NOMO-1 treated with dmso at 0.1 percent for 144 hours (cell line): ENCODE results near the gene PDZD2.

Experiments
- DNase-seq: peaks from one replicate; lab custom pipeline; 2025; ENCODE audit not compliant: unreplicated experiment; lab: John Stamatoyannopoulos, UW

Gene PDZD2

GRCh38 chr5:31811210-31811609 lies 172.3 kb downstream of the PDZD2 start:
- DNase-seq = no peak

DNA sequence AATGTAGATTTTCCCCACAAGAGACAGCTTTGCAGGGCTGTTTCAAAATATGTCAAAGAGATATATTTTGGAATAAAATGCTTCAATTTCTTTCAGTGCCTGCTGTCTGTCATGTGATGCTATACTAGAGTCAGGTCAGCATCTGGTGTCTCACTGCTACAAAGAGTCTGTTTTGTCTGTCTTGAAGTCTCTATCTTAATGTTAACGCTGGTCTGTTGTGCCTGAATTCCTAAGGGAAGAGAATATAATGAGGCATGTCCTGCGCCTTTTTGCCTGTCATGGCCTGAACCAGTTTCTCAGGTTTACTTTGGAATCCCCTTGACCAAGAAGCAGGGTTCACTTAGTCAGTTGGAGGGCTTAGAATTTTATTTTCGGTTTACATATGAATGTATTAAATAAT lies 176.4 kb downstream of the PDZD2 start:
- DNase-seq = no peak

GRCh38 chr5:31819926-31820516 lies 181.1 kb downstream of the PDZD2 start:
- no peak for DNase-seq

DNA sequence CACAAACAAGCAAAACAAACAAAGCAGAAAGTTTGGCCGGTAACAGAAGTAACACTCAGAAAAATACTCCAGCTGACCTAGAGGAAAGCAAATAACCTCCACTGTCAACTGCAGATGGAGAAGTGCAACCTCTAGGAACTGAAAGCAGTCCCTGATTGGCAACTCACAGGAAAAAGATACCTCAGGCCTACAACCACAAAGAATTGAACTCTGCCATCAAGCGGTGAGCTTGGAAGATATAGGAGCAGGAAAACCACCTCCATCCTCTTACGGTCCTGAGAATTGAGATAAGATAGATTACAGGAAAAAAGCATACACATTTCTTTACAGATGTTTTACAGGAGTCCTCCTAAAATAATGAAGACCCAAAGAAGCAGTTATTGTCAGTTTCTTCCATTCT lies 184.5 kb downstream of the PDZD2 start:
- DNase-seq = peak; percentile 16

GRCh38 chr5:31824869-31825517 lies 186.1 kb downstream of the PDZD2 start:
- DNase-seq = no peak

- DNase-seq = no peak
Measured at GRCh38 chr5:31825518-31826068, 186.7 kb downstream of the PDZD2 start.

DNA sequence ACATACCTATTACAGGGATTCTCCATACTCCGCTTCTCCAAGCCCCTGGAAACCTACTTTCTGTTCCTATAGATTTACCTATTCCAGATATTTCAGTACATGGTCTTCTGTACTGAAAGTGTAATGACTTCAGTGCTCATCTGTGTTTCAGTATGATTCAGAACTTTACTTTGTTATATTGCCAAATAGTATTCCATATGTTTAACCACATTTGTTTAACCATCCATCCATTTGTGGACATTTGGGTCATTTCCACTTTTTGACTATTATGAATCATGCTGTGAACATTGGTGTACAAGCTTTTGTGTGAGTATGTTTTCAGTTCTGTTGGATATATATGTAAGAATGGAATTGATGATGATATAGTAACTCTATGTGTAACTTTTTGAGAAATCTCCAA lies 188.9 kb downstream of the PDZD2 start:
- no peak for DNase-seq

- no peak for DNase-seq
Measured at GRCh38 chr5:31832966-31833365, 194.0 kb downstream of the PDZD2 start.

- DNase-seq = no peak
Measured at GRCh38 chr5:31833710-31834109, 194.8 kb downstream of the PDZD2 start.

DNA sequence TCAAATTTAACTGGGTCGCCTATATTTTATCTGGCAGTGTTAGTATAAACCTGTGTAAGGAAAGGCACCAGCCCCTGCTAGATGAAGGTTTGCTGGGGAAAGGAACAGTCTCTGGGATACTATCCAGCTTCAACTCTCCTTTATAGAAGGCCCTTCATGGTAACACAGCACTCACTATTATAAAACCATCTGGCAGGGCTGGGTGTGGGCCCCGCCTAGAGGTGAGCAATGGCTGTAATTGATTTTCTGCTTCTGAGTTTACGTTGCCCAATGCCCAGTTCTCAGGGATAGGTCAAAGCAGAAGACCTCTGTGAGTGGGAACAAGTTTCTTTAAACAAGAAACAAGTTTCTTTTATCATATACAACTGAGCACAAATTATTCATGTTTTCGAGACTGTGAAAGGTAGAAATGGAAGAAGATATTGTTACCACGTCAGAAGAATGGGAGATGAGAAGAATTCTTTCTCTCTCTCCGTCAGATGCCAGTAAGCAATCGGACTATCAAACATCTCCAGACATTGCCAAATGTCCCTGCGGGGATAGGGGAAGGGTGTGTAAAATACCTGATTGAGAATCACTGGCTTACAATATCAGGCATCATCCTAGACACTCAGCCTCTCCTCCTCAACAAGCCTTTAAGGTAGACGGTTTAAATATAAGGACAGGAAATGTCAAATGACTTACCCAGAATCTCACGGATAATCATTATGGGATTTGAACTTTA lies 205.9 kb downstream of the PDZD2 start:
- no peak for DNase-seq

DNA sequence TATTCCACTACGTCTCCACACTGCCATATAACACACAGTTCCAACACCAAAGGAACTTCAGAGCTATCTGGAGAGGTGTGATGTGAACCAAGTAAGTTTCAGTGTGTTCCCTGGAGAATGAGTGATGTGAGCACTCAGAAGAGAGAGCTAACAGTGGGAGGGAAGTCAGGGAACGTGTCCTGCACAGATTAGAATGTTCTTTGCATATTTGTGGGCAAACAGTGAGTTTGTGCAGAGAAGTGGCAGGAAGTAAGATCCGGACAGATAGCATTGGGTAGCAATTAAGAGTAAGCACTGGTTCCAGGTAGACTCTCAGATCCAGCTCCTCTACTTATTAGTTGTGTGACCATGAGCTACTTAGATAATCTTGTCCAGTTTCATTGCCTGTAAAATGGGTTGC lies 206.4 kb downstream of the PDZD2 start:
- no peak for DNase-seq

- DNase-seq = no peak
Measured at GRCh38 chr5:31846934-31847333, 208.0 kb downstream of the PDZD2 start.

DNA sequence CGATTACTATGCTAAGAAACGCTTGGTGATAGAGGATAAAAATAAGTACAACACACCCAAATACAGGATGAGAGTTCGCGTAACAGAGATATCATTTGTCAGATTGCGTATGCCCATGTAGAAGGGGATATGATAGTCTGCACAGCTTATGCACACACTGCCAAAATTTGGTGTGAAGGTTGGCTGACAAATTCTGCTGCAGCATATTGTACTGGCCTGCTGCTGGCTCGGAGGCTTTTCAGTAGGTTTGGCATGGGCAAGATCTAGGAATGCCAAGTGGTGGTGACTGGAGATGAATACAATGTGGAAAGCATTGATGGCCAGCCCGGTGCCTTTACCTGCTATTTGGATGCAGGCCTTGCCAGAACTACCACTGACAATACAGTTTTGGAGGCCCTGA lies 208.4 kb downstream of the PDZD2 start:
- no peak for DNase-seq

- no peak for DNase-seq
Measured at GRCh38 chr5:31850981-31851689, 212.2 kb downstream of the PDZD2 start.

DNA sequence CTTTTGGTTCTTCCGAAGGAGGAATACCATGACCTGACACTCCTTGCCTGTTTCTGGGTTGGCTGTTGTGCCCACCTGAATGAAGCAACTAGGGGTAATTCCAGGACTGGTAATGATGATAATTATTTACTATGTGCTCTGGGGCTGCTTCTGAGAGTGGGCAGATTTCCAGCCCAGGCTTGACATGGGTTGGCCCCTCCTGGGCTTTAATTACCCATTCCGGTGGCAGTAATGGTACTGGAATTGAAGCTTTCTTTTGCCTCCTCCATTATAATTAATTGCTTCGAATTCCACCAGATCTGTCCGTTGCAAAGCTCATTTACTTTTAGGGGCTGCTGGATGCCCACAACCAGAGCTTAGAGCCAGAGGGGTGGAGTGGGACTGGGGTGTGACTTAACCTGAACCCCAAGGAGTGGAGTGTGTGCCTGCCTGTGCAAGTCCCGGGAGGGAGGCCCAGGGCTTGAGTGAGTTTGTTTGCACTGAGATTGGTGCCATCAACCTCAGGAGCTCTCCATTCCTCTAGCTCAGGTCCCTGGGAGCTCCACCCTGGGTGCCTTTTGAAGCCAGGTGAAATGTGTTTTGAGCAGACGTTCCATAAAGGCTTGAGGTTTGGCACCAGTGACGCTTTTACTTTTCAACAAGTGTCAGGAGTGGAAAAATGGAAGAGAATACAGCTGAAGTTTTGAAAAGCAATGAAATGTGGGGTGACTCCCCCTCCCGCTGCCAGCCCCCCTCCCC lies 214.6 kb downstream of the PDZD2 start:
- no peak for DNase-seq

DNA sequence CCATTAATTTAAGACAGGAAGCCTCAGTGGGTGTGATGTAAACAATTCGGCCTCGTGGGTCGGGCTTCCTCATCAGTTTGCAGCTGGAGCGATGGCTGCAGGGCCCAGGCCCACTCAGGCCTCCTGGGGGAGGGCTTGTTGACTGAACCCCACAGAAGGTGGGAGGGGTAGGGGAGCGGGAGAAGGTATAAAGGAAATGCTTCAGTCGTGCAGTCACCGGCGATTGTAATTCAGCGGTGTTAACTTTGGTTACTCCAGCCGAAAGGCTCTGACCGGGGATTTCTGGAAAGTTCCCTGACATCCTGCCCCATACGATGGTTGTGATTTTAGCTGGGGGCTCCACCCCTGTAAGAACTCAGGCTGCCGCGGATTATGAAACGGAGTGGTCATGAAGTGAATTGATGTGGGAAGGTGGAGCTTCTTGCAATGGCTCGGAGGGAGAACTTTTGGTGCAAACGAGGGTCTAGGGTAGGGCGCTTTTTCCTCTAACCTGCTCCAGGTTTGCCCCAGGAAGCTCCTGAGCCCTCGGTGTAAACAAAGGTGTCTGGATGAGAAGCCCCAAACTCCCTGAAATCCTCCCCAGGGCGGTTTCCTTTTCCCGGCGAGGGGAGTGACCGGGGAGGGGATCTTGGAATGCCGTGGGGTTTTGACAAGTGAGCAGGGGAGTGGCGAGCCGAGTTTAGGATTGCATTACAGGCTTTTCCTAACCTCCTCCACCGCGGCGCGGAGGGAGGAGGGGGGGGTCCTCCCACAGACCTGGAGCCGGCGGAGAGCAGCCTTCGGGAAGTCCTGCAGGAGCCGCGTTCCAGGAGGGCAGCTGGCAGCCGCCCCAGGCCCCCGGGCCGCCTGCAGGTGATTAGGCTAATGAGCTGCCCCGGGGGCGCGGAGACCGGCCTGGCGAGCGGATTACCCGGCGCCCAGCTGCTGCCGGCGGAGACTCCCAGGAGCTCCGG lies 215.5 kb downstream of the PDZD2 start:
- no peak for DNase-seq

DNA sequence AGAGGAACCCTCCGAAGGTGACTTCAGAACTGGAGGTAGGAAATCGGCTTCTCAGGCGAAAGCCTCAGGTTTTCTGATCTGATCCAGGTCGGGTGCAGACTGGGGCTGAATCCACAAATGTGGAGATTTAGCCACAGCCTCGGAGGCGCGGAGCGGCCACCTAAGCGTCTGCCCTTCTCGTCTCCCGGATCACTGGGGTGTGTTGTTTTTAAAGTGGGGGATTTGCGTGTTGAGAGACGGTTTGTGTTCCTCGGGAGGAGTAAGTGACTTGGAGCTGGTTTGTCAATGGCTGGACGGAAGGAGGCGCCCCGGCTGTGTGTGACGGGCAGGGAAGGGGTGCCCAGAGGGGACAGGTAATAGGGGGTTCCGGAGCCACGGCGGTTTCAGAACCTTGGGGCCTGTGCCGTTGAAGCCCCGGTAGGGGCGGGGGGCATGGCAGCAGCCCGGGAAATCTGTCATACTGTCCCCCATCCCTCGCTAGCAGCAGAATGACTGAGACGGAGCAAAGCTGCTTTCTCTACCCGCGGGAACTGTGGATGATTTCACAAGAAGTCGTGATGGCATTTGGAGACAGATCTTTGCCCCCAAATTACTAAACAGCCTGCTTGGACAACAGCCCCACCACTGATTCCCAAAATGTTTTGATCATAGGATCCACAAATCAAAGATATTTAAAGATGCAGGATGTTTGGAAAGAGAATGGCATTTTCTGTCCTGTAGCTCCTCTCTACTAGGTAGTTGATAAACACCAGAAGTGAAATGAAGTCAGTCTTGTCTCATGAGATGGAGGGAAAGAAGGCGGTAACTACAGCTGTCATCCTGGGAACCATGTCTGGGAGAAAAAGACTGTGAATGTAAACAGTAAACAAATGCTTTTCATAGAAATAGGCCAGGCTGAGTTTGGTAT lies 216.5 kb downstream of the PDZD2 start:
- no peak for DNase-seq

DNA sequence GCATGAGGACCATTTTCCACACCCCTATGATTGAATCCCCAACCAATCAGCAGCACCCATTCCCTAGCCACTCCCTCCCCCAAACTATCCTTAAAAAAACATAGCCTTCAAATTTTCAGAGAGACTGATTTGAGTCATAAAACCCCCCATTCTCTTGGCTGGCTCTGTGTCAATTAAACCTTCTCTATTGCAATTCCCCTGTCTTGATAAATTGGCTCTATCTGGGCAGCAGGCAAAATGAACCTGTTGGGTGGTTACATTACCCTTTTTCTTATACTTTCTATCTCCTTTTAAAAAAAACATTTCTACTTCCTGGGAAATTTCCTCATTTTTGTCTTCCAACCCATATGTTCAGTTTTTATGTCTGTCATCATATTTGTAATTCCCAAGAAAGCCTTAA lies 220.2 kb downstream of the PDZD2 start:
- no peak for DNase-seq

DNA sequence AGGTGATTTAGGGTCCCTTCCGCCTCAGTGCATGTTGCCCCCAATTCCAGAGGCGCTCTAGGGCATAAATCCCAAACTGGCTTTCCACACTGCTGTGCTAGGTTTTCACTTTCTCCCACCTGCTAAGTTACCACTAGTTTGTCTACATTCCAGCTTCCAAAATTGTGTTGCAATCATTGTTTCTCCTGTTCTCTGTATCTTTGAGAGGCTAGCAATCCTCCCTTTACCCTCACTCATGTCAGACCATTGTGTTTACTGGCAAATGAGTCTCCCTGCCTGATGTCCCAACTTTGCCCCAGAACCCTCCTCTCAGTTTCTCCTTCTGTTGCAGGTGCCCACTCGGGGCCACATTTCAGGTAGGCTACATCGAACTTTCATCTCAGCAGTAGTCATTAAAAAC lies 221.3 kb downstream of the PDZD2 start:
- no peak for DNase-seq
